Superior temporal gyrus (tissue), 1 donor: ENCODE measurements around the gene GALNTL6.
"Not testable (repeated sequence)": the region's sequence is repeated elsewhere in the genome, so short reads cannot be mapped to it uniquely, and the experiment has no call there.

Experiments used
- DNase-seq: peaks from one replicate; pipeline ENCODE4 v3.0.0-alpha.2; 2016; ENCODE audit errors: extremely low spot score

Gene GALNTL6

GRCh38 chr4:172734555-172734954, 921.4 kb downstream of the GALNTL6 start:
- no peak for DNase-seq

- no peak for DNase-seq
These were observed 922.8 kb downstream of the GALNTL6 start for GRCh38 chr4:172736046-172736445.

DNA sequence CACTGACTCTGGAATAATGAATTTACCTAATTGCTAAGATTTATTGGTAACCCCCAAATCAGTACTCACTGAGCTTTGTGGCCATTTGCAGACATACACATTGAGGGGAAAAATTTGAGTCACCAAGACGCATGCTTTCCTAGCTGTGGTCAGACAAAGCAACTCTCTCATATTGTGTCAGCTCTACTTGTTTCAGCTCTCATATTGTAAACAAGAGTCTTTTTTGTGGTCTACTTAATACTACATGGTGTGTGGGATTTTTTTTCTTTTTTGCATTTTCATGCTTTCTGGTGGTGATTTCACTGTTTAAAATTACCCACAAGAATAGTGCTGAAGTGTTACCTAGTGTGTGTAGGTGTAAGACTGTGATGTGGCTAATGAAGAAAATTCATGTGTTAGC, 927.2 kb downstream of the GALNTL6 start:
- no peak for DNase-seq

DNA sequence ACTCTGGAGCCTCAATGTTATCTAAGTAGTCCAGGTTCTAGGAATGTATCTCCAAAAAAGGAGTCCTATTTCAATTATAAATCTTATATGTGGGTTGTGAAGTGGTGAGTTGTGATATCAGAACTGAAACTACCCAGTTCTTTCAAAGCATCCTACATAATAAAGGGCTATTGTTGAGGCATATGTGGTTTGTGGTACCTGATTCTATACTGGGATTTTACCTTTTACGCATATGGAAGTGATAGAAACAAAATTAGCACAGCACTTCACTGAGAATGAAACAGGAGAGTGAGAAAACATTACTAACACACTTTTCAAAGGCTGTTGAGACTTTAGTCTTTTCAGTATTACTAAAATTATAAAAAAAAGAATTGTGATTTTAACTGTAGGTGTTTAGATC, 937.7 kb downstream of the GALNTL6 start:
- no peak for DNase-seq

DNA sequence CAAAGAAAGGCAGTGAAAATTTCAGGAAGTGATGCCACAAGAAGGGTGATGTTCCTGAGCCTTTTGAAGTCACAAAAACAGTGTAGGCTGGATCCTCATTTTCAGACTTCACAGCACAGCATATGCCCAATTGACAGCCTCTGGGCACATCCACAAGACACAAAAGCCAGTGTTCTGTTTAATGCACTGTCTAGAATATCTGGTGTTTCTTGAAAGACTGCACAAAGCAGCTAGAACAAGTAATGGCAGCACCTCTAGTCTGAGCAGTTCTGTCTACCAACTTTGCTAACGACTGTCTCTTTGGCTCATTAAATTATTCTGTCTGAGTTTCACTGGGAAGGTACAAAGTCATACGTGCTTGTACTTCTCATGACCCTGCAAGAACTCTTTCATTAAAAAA, 938.3 kb downstream of the GALNTL6 start:
- DNase-seq: no peak

DNA sequence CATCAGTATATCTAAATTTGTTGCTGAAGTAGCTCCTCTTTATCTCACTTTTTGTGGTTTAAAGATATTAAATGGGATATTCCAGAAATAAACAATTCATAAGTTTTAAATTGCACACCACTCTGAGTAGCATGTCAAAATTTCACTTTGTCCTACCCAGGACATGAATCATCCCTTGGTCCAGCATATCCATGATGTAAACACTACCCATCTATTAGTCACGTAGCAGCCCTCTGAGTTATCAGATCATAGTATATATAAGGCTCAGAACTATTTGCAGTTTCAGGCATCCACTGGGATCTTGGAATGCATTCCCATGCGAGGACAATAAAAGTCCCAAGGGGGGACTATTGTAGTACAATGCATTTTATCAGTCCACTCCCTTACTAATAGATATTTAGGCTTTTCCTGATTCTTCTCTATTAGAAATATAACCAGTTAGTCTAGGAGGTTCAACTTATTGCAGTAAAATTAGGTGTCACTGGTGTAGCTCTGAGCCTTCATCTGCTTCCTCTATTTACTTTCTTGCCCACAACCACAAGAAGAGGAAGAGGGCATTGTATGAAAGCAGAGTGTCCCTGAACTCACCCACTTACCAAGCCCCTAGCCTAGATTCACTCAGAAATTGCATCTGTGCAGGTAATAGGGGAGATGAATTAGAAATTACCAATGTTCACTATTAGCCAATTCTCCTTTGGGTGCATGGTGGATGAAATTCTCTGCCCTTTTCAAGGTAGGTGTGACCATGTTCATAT, 945.6 kb downstream of the GALNTL6 start:
- DNase-seq: no peak

GRCh38 chr4:172760512-172760911, 947.3 kb downstream of the GALNTL6 start:
- DNase-seq: no peak

- no peak for DNase-seq
These were observed 949.7 kb downstream of the GALNTL6 start for GRCh38 chr4:172762895-172763294.

- no peak for DNase-seq
These were observed 957.6 kb downstream of the GALNTL6 start for GRCh38 chr4:172770787-172771186.

GRCh38 chr4:172772781-172773180, 959.6 kb downstream of the GALNTL6 start:
- DNase-seq: no peak

- no peak for DNase-seq
These were observed 963.1 kb downstream of the GALNTL6 start for GRCh38 chr4:172776203-172776861.

- no peak for DNase-seq
These were observed 964.7 kb downstream of the GALNTL6 start for GRCh38 chr4:172777729-172778431.

DNA sequence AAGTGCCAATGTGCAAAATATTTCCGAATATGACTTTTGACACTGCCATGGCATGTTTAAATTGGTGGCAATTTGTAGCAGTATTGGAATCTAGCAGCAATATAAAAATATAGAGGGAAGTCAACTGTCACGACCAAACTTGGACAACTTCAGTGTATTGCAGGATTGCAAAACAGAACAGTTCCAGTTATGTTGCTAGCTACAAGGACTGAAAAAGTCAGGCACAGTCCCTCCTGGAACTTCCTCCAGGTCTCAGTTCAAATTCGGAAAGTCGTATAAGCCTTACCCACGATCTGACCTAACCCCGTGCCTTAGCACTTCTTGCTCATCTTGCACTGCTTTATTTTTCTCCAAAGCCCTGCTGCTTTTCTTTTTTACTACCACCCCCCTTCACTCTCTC, 965.4 kb downstream of the GALNTL6 start:
- no peak for DNase-seq

DNA sequence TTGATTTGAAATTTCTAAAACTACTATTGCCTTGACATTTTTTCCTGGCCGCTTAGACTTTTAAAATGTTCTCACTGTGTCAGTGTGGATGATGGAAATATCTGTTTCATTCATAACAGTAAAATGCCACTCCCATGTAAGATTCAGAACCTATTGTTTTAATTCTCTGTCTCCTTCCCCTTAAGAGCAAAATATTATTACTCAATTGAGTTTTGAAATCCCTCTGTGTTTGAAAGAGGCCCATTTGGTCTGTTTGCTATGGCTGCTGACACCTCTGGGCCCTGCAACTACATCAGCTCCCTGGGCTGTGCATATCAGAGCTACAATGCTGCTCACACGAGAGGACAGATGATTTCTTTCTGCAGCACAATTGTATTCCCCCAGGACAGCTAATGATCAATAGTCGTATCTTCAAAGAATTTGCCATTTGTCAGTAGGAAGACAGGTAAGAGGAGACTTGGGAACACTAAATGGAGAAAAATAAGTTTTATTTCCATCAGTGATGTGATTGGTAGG, 967.4 kb downstream of the GALNTL6 start:
- no peak for DNase-seq

- DNase-seq: no peak
These were observed 972.4 kb downstream of the GALNTL6 start for GRCh38 chr4:172785613-172786012.

- no peak for DNase-seq
These were observed 973.0 kb downstream of the GALNTL6 start for GRCh38 chr4:172786039-172786792.

DNA sequence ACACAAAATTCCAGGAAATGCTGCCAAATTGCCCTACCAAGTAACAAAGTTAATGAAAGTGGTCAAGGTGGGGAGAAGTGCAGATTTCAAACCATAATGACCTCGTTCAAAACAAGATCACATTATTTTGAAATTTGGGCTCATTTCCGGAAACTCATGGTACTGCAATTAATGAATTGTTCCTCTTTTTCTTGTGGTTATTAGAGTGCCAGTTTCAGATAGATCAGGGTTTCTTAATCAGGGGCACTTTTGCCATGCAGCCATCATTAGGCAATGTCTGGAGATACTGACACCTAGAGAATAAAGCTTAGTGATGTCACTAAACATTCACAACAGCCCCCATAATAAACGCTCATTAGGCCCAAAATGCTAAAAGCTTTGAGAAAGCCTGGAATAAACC, 973.9 kb downstream of the GALNTL6 start:
- DNase-seq: no peak

GRCh38 chr4:172791841-172792240, 978.6 kb downstream of the GALNTL6 start:
- DNase-seq: no peak

DNA sequence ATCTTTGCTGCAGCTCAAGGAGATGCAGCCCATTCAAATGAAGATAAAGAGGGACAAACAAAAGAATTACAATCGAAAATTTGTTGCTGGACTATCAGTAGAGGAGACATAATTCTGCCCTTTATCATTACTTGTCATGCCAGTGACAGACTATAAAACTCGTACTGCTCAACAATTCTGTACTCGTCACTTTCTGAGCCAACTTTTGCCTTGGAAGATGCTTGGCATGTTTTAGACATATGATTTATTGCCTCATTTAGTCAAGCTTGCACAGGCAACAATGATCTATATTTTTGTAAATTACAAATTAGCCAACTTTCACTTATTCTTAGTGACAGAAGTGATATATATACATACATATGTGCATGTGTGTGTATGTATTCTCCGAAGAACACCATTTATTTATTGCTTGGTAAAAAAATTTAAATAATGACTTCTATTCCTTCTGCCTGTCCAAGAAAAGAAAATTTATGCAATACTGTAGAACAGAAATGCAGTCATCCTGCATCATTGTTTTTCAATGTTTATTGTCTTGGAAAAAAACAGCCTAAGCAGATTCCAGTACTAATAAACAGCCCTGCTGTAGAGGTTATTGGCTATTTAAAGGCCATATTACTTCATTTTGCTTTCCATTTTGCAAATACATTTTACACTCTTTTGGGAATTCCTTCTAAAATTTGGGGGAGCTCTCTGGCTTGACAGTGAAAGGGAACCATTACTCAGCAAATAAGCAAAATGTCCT, 980.5 kb downstream of the GALNTL6 start:
- DNase-seq: no peak

GRCh38 chr4:172794307-172794703, 981.1 kb downstream of the GALNTL6 start:
- no peak for DNase-seq

DNA sequence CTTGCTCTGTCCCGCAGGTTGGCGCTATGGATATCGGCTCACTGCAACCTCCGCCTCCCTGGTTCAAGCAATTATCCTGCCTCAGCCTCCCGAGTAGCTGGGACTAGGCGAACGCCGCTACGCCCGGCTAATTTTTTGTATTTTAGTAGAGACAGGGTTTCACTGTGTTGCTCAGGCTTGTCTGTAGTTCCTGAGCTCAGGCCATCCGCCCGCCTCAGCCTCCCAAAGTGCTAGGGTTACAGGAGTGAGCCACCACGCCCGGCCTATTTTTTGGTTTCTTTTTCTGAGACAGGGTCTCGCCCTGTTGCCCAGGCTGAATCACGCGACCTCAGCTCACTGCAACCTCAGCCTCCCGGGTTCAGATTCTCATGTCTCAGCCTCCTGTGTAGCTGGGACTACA, 984.1 kb downstream of the GALNTL6 start:
- not testable (repeated sequence) for DNase-seq
